IMR-90 (cell line): Measurements from ENCODE around the gene ZNF560. TPM values are rescaled to one million over a fixed set of nuclear protein-coding genes. Genes with fewer than 3 reads are reported as not detected.

ENCODE experiments used
- ATAC-seq: fragments of 200-7000 bp; cut with Tn5 transposase; 2 replicates; pipeline ENCODE4 v1.9.1; 2020; ENCODE audit warnings: low read depth, mild to moderate bottlenecking, moderate library complexity
- BruUV-seq: library from RNA; stranded (reverse); fragments of 400-500 nt; replicated peaks from 2 replicates; lab custom pipeline; 2021; lab: Mats Ljungman, UMichigan
- CTCF ChIA-PET: fragments of 300-600 bp; formaldehyde crosslinking; extraction: SDS; loops from one replicate; lab custom pipeline; 2021; ENCODE audit warnings: antibody characterized with exemption; lab: Yijun Ruan, JAX
- POLR2A ChIA-PET: fragments of 300-600 bp; sonication (Branson Sonifier 250); formaldehyde crosslinking; loops from one replicate; lab custom pipeline; 2022; ENCODE audit warnings: antibody characterized with exemption; ENCODE audit not compliant: unreplicated experiment; lab: Charles Lee
- DNase-seq: peaks from one replicate; pipeline ENCODE4 v3.0.0; 2013
- H2AFZ ChIP-seq: replicated peaks from 2 replicates; pipeline ENCODE3; 2013; ENCODE audit warnings: low read length, mild to moderate bottlenecking; ENCODE audit not compliant: poor library complexity
- H2AK5ac ChIP-seq: 2 replicates; pipeline ENCODE4 v1.6.1; 2013; ENCODE audit warnings: low read depth, low read length, inconsistent platforms
- H2AK9ac ChIP-seq: replicated peaks from 2 replicates; pipeline ENCODE3; 2013; ENCODE audit warnings: mild to moderate bottlenecking, low read depth, low read length, moderate library complexity; ENCODE audit not compliant: poor library complexity
- H2BK120ac ChIP-seq: 2 replicates; pipeline ENCODE4 v1.6.1; 2013; ENCODE audit warnings: low read depth, low read length, inconsistent platforms
- H2BK15ac ChIP-seq: 3 replicates; pipeline ENCODE4 v1.6.1; 2013; ENCODE audit warnings: low read depth, low read length, inconsistent platforms
- H2BK20ac ChIP-seq: 2 replicates; pipeline ENCODE4 v1.6.1; 2013; ENCODE audit warnings: low read depth, mild to moderate bottlenecking, inconsistent platforms, low read length, moderate library complexity
- H2BK5ac ChIP-seq: 2 replicates; pipeline ENCODE4 v1.6.1; 2013; ENCODE audit warnings: mild to moderate bottlenecking, low read depth, low read length, inconsistent platforms; ENCODE audit not compliant: poor library complexity, severe bottlenecking
- H3K14ac ChIP-seq: replicated peaks from 2 replicates; pipeline ENCODE4 v1.6.1; 2013; ENCODE audit warnings: low read depth, low read length, inconsistent platforms
- H3K18ac ChIP-seq: 2 replicates; pipeline ENCODE4 v1.6.1; 2013; ENCODE audit warnings: low read depth, low read length, control low read depth
- H3K23ac ChIP-seq: 2 replicates; pipeline ENCODE4 v1.6.1; 2013; ENCODE audit warnings: low read depth, low read length, inconsistent platforms
- H3K27ac ChIP-seq: 2 replicates; pipeline ENCODE4 v1.5.1; 2013; ENCODE audit warnings: mild to moderate bottlenecking, control low read depth, low read length; ENCODE audit not compliant: insufficient read depth
- H3K27me3 ChIP-seq: 2 replicates; pipeline ENCODE4 v1.6.1; 2013; ENCODE audit warnings: low read length; ENCODE audit not compliant: control insufficient read depth, insufficient read depth
- H3K36me3 ChIP-seq: 2 replicates; pipeline ENCODE4 v1.6.1; 2013; ENCODE audit warnings: low read length, mixed read lengths; ENCODE audit not compliant: control insufficient read depth, insufficient read depth
- H3K4ac ChIP-seq: 2 replicates; pipeline ENCODE4 v1.6.1; 2013; ENCODE audit warnings: low read depth, low read length, inconsistent platforms
- H3K4me1 ChIP-seq: 2 replicates; pipeline ENCODE4 v1.6.1; 2013; ENCODE audit warnings: low read length, mixed read lengths; ENCODE audit not compliant: control insufficient read depth, insufficient read depth
- H3K4me2 ChIP-seq: 2 replicates; pipeline ENCODE4 v1.6.1; 2013; ENCODE audit warnings: low read depth, mild to moderate bottlenecking, control low read depth, low read length, moderate library complexity
- H3K4me3 ChIP-seq: 2 replicates; pipeline ENCODE4 v1.5.1; 2013; ENCODE audit warnings: low read depth, mild to moderate bottlenecking, control low read depth, low read length, moderate library complexity; ENCODE audit not compliant: insufficient read depth
- H3K56ac ChIP-seq: 2 replicates; pipeline ENCODE4 v1.6.1; 2013; ENCODE audit warnings: low read length, inconsistent platforms; ENCODE audit not compliant: insufficient read depth; ENCODE audit errors: extremely low read depth
- H3K79me1 ChIP-seq, 2 experiments: 2 replicates each; pipeline ENCODE4 v1.6.1; 2013; ENCODE audit warnings: low read length in 2 of 2, inconsistent platforms in 1 of 2, low read depth in 1 of 2
- H3K9ac ChIP-seq: 2 replicates; pipeline ENCODE4 v1.6.1; 2013; ENCODE audit warnings: low read depth, low read length, control low read depth
- H3K9me1 ChIP-seq: 2 replicates; pipeline ENCODE4 v1.6.1; 2013; ENCODE audit warnings: low read length, inconsistent platforms; ENCODE audit not compliant: insufficient read depth
- H3K9me3 ChIP-seq: 2 replicates; pipeline ENCODE4 v1.6.1; 2013; ENCODE audit warnings: low read length; ENCODE audit not compliant: control insufficient read depth, insufficient read depth
- H4K20me1 ChIP-seq: 2 replicates; pipeline ENCODE4 v1.6.1; 2013; ENCODE audit warnings: low read length, inconsistent platforms; ENCODE audit not compliant: insufficient read depth
- H4K5ac ChIP-seq: 2 replicates; pipeline ENCODE4 v1.6.1; 2013; ENCODE audit warnings: mild to moderate bottlenecking, low read depth, low read length, control low read depth
- H4K8ac ChIP-seq, 2 experiments: 2 replicates each; pipeline ENCODE4 v1.6.1; 2013; ENCODE audit warnings: low read depth in 2 of 2, low read length in 2 of 2, control low read depth in 1 of 2, inconsistent platforms in 1 of 2
- H4K91ac ChIP-seq: 2 replicates; pipeline ENCODE4 v1.6.1; 2013; ENCODE audit warnings: low read depth, low read length, inconsistent platforms; ENCODE audit not compliant: insufficient read depth
- CEBPB ChIP-seq: IDR thresholded peaks from 2 replicates; pipeline ENCODE4 v1.6.1; 2012; ENCODE audit warnings: low read depth, low read length, improper control_type of control experiment
- CHD1 ChIP-seq: IDR thresholded peaks from 2 replicates; pipeline ENCODE4 v1.6.1; 2012; ENCODE audit warnings: low read depth, low read length, improper control_type of control experiment
- CTCF ChIP-seq: conservative IDR thresholded peaks from 2 replicates; pipeline ENCODE4 v1.5.1; 2012; ENCODE audit warnings: mild to moderate bottlenecking, low read depth, low read length, improper control_type of control experiment
- ELK1 ChIP-seq: fragments of 150-350 bp; IDR thresholded peaks from 2 replicates; pipeline ENCODE4 v1.6.1; 2016; ENCODE audit warnings: low read depth, mild to moderate bottlenecking, low read length, moderate library complexity, borderline replicate concordance
- MAZ ChIP-seq: IDR thresholded peaks from 2 replicates; pipeline ENCODE4 v1.6.1; 2012; ENCODE audit warnings: low read depth, mild to moderate bottlenecking, low read length, improper control_type of control experiment, moderate library complexity, borderline replicate concordance
- NFE2L2 ChIP-seq: fragments of 150-350 bp; IDR thresholded peaks from 2 replicates; pipeline ENCODE4 v1.6.1; 2016; ENCODE audit warnings: low read depth, mild to moderate bottlenecking, low read length
- RAD21 ChIP-seq: IDR thresholded peaks from 2 replicates; pipeline ENCODE4 v1.6.1; 2012; ENCODE audit warnings: low read length, improper control_type of control experiment
- WGBS, 2 experiments: methylation state at CpG; one replicate each; pipeline versions ENCODE4 v1.1.5 to v1.1.7; 2013; ENCODE audit warnings: missing lambda C conversion rate in 2 of 2; ENCODE audit not compliant: insufficient read length in 1 of 2; ENCODE audit errors: extremely low coverage in 2 of 2; 5-methylcytosine and 5-hydroxymethylcytosine counted together
- dilution Hi-C: fragments of 300-500 bp; cut with HindIII; formaldehyde crosslinking; loops from one replicate; pipeline ENCODE4 v1.14.3; 2018; ENCODE audit warnings: low sequenced_read_pairs; ENCODE audit not compliant: unreplicated experiment
- in situ Hi-C: fragments of 300-500 bp; cut with MboI; formaldehyde crosslinking; loops from 3 replicates; pipeline ENCODE4 v1.14.3; 2019; ENCODE audit warnings: low sequenced_read_pairs, inconsistent platforms, mixed read lengths
- intact Hi-C: fragments of 100-400 bp; cut with micrococcal nuclease; formaldehyde crosslinking; loops from 2 replicates; pipeline ENCODE4 v1.10.0; 2022
- polyA plus RNA-seq, 3 experiments: library from polyadenylated mRNA; depleted of rRNA; stranded (reverse); fragments of >200 nt; gene quantifications; 2 replicates each; pipeline ENCODE4 v1.2.3, GENCODE V29; 2012; ENCODE audit warnings: low replicate concordance in 1 of 3
- total RNA-seq: library from RNA; depleted of rRNA; stranded (reverse); fragments of >200 nt; gene quantifications from 2 replicates; pipeline ENCODE4 v1.2.3, GENCODE V29; 2012

The ZNF560 gene
- total and polyA plus RNA-seq, 2 of the 4 experiments (the other 2 are of a cell fraction), result 0.36 to 0.90 TPM

- Histone ChIP-seq H3K9me3 (peaks cover 52% of the 10 kb centered on the region), H3K56ac (no peak overlapping the region), H3K79me1 (no peaks in the 10 kb centered on the region; a peak in 1 of 4 replicates), H3K4me1 (no peaks in the 10 kb centered on the region), H3K4ac (no peak overlapping the region), H4K91ac (no peak overlapping the region), H4K20me1 (no peaks in the 10 kb centered on the region), H3K36me3 (no peaks in the 10 kb centered on the region), H3K4me3 (no peak overlapping the region), H3K14ac (no peak overlapping the region), H2AK9ac (no peak overlapping the region), H3K23ac (no peak overlapping the region), H2AK5ac (no peak overlapping the region), H3K27me3 (no peaks in the 10 kb centered on the region), H2BK5ac (no peak overlapping the region), H4K5ac (no peak overlapping the region), H4K8ac (no peak overlapping the region), H2AFZ (no peak overlapping the region), H3K9me1 (no peaks in the 10 kb centered on the region), H3K27ac (no peak overlapping the region), H3K9ac (no peak overlapping the region), H2BK120ac (no peak overlapping the region), H2BK20ac (no peak overlapping the region), H3K4me2 (no peak overlapping the region), H3K18ac (no peak overlapping the region), H2BK15ac (no peak overlapping the region)
- no peak for TF ChIP-seq MAZ
- no peak for TF ChIP-seq ELK1
- TF ChIP-seq RAD21, result no peak
- TF ChIP-seq CEBPB, result no peak
- no peak for TF ChIP-seq NFE2L2
- no peak for TF ChIP-seq CTCF
- TF ChIP-seq CHD1, result no peak
- no peak for DNase-seq
- intact Hi-C loops, result no loop called here
- no CpG with 5 or more reads among the region's 1 CpG for WGBS, 2 experiments
- no peak for ATAC-seq
- ChIA-PET POLR2A (no interaction called here), CTCF (interaction anchor here (0.9 kb wide), 1 partner anchor 14 kb away, joined by 3 read pairs; no protein-coding TSS in a partner anchor)
- in situ Hi-C loops, result no loop called here
- no TSS peak for BruUV-seq
- dilution Hi-C loops, result no loop called here
Measured at GRCh38 chr19:9445037-9445436, 53.4 kb downstream of the ZNF560 start.
